HG03342 (cell line): ENCODE measurements around the gene ISY1.

ENCODE experiments used
- ATAC-seq: cut with Tn5 transposase; IDR thresholded peaks from one replicate; pipeline ENCODE4 v1.9.1; 2021; ENCODE audit warnings: mild to moderate bottlenecking, moderate library complexity; ENCODE audit not compliant: unreplicated experiment

Gene ISY1

GRCh38 chr3:129088312-129088711 is 72.6 kb downstream of the ISY1 start:
- ATAC-seq = peak; percentile 26

GRCh38 chr3:129087904-129088303 is 73.0 kb downstream of the ISY1 start:
- peak; percentile 63 for ATAC-seq

- no peak for ATAC-seq
Observed at GRCh38 chr3:129087138-129087702, 73.6 kb downstream of the ISY1 start.

GRCh38 chr3:129085818-129086217 is 75.0 kb downstream of the ISY1 start:
- ATAC-seq = no peak

GRCh38 chr3:129085165-129085715 is 75.6 kb downstream of the ISY1 start:
- ATAC-seq = no peak

GRCh38 chr3:129084501-129084900 is 76.4 kb downstream of the ISY1 start:
- ATAC-seq = no peak

- ATAC-seq = no peak
Observed at GRCh38 chr3:129082026-129082425, 78.8 kb downstream of the ISY1 start.

- ATAC-seq = no peak
Observed at GRCh38 chr3:129081503-129081902, 79.4 kb downstream of the ISY1 start.

GRCh38 chr3:129078510-129078909 is 82.4 kb downstream of the ISY1 start:
- no peak for ATAC-seq
